ENCODE measurements around the gene MAP1LC3B.

MAP1LC3B gene

DNA sequence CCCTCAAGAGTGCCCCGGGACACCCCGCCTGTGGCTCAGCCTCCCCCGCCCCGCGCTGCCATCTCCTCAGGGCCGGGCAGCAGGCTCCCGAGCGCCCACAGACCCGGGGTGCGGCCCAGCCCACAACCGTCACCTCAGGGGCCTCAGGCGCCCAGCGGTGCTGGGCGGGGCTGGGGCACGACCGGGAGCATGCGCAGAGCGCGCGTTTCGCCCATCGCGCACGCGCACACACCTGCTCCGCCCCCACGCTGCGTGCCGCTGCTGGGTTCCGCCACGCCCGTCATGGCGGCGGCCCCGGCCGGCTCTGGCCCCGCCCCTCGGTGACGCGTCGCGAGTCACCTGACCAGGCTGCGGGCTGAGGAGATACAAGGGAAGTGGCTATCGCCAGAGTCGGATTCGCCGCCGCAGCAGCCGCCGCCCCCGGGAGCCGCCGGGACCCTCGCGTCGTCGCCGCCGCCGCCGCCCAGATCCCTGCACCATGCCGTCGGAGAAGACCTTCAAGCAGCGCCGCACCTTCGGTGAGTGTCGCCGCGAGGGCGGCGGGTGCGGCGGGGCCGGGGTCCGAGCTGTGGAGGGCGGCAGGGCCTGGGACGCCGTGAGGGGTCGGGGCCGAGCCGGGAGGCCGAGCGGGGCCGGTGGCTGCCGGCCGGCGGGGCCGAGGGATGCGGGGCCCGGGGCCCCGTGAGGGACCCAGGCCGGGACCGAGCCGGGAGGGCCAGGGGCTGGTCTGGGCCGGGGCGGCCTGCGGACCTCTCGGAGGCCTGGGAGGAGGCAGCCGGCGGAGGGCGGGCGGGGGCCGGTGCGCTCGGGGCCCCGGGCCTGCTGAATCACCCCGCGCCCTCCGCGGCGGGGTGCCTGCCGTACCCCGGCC lies at the start of gene MAP1LC3B:
MAP1LC3B (plus strand) TSS at position 387 of the 871 bp plus-strand sequence; CDS start at position 479, 92 bp downstream.
- DNase-seq: peak; percentile 96

DNA sequence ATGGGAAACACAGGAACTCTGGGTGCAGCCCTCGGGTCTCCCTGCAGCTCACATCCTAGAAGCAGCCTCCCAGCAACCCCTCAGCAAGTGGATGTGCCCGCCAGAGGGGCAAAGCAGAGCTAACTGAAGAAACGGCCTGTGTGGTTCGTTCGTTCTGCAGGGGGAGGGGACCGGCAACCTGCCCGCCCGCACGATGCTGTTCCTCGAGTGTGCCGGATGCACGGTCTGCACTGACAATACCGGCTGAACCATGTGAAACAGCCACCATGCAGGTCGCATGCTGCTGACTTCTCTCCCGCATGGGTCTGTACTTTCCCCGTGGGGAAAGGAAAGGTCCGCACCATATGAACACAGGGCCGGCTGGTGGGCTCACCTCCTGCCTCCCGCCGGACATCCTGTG lies 49.6 kb upstream of the MAP1LC3B start:
- no peak for DNase-seq

DNA sequence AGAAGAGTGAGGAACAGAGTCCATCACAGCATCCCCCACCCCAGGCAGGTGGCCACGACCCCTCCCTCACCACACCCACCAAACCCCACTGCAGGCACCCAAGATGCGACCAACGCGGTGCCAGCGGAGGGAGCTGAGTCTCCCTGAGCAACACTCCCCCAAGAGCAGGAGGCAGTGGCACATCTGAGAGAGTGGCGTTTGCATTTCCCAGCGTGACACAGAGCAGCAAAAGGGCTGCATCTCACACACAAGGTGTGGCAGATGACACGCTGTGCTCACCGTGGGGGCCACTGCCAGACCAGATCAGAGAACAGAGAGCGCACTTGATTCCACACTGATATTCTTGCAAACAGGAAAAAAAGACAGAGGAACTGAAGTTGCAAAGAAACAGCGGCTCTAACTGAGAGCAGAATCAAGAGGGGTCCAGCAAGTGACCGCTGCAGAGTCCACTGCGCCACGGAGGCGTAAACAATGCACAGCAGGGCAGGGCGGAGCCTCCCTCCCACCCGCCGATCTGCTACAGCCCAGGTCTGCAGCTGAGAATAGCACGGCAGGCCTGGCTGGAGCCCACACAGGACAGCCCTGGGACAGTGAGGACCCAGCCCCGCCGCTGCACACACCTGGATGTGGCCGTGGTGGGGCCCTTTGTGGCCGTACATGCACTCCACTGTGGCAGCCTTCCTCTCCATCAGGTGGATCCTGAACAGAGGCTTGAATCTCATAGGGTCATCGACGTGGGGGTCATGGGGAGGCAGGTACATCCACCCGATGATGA lies 49.0 kb upstream of the MAP1LC3B start:
- no peak for DNase-seq

DNA sequence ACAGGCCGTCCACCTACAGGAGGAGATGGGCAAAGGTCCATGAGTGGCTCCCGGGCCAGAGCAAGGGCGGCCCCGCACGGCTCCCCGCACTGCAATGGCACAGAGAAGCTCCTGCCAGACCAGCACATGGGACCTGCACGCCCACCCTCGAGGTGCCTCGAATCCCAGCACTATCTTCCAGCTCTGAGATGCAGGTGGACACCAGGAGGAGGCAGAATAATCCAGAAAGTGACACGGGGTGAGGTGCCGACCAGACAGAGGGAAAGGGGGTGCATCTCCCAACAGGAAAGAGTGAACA lies 48.4 kb upstream of the MAP1LC3B start:
- no peak for DNase-seq

DNA sequence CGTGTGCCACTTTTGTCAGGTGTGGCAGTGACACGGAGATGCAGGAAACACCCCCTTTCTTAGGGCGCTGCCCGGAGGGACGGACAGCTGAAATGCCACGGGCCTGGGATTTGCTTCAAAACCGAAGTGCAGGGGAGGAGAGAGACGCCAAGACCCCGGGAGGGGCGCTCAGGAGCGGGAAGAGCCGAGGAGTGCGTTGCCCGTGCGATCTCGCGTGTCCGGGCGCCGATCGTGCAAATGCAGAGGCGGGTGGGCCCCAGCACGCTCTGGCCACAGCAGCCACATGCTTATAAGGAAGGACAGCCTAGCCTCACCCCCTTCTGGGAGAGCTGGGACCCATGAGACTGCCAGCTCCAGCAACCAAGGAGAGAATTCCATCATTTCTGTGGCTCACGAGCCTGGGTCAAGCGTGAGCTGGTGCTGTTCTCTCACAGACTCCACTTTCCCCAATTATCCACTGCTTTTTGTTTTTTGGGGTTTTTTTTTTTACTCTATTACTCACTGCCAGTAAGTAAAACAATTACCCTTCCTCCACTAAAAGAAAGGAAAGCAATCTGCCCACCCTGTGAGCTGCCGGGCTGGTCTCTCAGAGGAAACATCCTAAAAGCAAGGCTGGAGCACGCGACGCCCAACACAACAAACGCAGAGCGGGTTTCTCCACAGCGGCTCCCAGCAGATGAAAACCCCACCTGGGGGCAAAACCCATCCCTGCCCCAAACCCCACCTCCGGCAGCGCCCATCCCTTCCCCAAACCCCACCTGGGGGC lies 47.8 kb upstream of the MAP1LC3B start:
- DNase-seq: no peak

DNA sequence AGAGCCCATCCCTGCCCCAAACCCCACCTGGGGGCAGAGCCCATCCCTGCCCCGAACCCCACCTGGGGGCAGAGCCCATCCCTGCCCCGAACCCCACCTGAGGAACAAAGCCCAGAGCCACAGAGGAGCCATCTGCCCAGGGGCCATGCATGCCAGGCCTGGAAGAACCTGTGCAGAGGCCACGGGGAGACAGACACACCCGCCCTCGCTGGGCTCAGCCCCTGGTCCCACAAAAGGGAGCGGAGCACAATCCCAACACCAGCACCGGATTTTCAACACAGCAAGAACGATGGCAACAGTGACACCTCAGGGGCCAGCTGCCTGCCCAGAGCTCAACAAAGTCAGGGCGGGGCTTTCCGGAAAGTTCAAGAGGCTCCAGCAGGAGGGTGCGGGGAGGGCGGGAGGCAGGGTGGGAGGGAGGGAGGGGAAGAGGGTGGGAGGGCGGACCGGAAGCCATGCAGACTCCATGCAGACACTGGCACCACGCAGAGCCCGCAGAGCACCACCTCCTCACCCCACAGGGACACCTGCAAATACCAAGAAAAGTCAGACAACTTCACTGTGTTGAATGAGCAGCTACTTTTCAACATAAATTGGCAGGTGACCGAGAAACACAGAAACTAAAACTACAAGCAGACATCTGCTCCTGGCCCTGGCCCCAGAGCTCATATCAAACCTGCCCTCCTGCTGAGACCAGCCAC lies 47.1 kb upstream of the MAP1LC3B start:
- peak; percentile 64 for DNase-seq

DNA sequence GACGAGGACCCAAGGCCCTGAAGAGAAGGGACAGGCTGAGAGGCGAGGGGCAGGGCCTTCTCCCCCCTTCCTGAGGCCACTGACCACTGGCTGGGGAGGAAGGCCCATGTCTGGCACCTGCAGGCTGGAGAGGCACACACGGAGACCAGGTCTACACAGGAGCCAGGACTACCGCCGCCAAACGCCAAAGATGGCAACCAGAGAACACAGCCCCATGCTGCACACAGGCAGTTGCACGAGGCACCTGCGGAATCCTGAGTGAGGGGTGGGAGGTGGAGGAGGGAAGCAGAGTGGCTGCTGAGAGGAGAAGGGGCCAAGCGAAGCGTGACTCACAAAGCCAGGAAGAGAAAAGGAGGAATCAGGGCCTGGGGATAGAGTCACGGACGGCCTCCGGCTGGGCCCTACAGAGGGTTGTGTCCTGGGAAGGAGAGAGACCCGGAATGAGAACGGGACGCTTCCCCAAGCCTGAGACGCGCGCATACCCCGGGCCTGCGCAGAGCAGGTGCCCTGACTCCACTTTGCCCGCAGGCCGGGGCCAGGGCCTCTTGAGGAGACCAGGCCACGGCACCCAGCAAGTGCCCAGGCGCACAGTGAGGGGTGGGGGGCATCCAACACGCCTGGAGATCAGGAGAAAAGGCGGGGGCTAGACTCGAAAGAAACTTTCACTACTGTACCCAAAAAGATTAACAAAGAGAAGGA lies 46.3 kb upstream of the MAP1LC3B start:
- DNase-seq: no peak

DNA sequence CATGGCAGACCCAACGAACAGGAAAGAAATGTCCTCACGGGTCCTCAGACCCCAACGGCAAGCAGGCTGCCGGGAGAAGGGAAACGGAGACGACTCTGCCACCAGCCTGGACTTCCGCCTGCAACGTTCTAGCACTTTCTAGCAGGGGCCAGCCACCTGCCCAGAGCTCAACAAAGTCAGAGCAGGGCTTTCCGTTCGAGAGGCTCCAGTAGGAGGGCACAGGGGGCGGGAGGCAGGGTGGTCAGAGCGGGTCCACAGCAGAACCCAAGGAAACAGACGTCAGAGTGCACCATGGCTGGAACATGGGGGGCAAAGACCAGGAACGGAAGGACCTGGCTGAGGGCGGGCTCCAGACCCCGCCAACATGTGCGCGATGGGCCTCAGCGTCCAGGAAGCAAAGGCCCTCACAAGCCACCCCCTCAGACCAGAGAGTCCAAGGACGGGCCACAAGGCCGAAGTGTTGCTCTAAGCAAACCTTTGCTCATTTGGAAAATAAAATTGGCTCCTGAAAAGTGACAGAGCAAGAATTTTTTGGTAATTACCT lies 45.5 kb upstream of the MAP1LC3B start:
- no peak for DNase-seq

DNA sequence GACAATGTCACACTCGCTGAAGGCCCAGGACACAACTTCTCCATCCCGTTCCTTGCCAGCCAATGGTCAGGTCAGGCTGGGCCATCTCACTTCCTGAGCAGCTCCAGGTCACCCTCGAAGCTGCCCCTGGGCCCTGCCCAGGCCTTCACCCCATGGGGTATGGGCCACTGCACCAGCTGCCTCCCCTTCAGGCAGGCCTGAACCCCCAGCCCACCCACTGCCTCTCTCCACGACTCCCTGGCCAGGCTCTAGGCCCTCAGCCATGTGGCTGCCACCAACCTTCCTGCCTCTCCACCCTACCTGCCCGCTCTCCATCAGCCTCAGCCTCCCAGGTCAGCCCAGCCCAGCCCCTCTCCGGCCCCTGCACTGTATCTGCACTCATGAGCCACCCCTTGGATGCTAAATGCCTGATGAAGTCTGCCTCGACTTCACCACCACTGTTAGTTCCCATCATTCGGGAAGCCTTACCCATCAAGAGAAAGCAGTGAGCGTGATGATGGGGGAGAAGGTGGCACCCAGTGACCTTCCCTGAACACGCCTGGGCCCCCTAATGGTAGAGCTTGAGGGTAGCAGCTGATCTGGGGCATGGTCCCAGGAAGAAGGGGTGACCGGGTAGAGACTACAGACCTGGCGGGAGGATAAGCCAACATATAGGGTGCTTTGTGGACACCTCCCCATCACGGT lies 44.1 kb upstream of the MAP1LC3B start:
- DNase-seq: no peak

DNA sequence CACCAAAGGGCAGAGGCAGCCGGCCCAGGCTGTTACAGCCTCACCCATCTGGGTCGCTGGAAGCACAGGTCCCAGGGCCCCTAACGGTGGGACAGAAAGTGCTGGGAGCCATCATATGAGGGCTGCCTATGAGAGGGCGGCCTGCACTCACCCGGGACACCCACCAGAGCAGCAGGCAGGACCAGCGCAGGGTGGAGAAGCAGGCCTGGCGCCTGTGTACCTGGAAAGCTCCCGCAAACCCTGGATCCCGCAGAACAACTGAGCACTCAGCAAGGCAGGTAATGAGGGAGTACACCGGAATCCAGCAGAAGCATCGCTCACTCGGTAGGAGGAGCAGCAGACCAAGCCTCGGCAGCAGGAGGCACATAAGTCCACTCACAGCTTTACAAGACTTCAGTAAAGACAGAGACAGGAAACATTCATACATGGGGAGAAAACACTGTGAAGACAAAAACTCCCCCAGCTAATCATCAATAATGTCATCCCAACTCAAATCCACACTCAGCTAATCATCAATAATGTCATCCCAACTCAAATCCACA lies 43.4 kb upstream of the MAP1LC3B start:
- DNase-seq: no peak

DNA sequence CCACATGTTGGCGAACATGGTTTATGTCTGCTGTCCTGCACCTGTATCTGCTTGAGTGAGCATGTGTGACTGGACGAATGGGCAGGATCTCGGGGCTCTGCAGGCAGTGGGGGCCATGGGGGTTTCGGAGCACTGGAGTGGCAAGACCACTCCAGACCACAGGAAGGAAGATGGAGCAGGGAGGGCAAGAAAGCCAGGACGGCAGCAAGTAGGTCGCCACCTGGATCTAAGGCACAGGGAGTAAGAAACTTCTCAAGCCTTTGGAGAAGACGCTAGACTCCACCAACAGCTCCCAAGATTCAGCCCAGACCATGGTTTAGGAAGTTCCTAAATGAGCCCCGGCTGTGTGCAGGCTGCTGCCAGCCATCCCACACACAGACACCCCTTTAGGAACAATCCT lies 42.1 kb upstream of the MAP1LC3B start:
- no peak for DNase-seq

DNA sequence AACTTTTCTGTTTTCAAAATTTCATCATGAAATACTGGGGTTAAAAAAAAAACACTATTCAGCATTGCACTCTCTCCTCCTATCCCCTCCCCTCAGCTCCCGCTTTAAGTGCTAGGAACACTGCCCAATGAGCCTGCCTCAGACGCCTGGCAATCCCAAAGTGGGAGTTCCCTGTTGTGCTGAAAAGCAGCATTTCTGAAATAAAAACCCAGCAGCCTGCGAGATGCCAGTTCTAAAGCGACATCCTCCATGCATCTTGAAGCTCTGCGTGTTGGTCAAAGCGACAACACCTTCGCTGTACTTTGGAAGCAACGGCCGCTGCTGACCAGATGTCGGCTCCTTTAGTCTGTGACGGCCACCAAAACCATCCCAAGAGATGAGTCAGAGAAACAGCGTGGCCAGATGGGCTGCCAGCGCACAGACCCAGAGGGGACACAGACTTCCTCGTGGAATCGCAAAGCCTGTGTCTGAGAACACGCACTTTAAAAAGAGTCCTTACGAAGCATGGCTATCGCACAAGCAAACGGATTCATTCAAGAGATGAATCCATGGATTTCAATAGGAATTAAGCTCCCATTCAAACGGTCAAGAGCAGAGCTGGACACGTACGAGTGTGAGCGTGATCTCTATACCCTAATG lies 41.3 kb upstream of the MAP1LC3B start:
- DNase-seq: no peak

DNA sequence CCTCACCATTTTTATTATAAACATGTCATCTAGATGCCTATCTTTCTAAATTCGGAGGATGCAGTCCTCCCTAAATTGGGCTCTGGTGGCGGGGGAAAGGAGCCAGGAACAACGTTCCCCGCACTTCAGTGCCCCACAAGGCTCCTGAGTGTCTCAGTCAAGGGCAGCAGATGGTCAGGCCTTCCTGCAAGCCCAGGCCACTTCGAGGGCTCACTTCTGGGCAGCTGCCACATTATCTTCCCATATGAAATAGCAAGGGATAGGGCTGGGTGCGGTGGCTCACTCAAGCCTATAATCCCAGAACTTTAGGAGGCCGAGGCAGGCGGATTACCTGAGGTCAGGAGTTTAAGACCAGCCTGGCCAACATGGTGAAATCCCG lies 40.8 kb upstream of the MAP1LC3B start:
- DNase-seq: no peak

DNA sequence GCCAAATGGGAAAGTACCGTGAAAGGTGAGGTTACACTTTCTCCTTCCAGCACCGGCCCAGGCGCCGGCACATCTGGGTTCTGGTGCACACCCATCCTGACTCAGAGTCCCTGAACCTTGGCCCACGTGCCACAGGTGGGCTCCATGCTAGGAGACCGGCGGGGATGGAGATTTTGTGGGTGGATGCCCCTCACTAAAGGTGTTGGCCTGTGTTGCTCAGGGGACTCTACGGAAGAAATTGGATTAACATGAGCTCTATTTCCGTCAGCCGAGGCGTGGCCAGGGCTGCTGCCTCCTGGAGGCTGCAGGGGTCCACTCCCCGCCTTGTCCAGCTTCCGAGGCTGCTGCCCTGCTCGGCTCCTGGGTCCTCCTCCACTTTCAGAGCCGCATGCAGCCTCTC lies 39.3 kb upstream of the MAP1LC3B start:
- no peak for DNase-seq

DNA sequence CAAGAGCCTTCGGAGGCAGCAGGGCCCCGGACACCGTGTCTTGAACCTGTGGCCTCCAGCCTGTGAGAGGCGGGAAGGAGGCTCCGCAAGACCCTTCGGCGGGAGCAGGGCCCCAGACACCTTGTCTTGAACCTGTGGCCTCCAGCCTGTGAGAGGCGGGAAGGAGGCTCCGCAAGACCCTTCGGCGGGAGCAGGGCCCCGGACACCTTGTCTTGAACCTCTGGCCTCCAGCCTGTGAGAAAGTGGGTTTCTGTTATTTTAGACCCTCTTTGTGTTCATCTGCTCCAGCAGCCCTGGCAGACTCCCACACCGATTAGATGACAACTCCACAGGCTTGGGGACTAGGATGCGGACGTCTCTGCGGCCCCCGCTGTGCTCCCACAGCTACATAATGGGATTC lies 38.5 kb upstream of the MAP1LC3B start:
- DNase-seq: no peak

DNA sequence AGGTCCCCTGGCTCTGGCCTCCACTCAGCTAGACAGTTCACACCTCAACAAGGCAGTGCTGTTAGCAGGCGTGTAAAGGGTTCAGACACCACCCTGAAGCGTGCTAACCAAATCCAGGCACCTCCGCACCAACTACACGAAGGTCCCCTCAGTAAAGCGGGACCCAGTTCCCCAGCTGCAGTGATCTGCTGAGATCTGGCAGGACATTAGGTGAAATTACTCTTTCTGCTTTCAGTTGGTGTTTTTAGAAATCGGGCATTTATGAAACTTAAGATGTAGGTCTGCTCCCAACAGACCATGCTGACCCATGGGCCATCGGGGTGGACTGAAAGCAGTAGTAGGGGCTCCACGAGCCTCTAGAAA lies 35.7 kb upstream of the MAP1LC3B start:
- no peak for DNase-seq

DNA sequence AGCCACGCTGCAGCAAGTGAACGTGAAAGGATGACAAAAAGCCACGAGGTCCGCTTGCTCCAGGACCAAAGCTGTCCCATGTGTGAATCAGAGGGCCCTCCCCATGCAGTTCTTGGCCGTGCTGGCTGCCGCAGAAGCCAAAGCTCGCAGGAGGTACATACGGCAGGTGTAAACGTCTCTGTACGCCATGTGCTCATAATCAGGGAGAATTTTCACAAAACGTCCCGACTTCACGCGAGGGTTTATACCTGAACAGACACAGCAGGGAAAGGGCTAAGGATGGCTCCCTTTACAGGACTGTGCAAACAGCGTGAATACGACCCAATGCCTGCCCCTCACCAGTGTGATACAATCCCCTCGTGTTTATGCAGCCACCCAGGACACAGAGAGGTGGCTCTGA lies 33.9 kb upstream of the MAP1LC3B start:
- DNase-seq: no peak

DNA sequence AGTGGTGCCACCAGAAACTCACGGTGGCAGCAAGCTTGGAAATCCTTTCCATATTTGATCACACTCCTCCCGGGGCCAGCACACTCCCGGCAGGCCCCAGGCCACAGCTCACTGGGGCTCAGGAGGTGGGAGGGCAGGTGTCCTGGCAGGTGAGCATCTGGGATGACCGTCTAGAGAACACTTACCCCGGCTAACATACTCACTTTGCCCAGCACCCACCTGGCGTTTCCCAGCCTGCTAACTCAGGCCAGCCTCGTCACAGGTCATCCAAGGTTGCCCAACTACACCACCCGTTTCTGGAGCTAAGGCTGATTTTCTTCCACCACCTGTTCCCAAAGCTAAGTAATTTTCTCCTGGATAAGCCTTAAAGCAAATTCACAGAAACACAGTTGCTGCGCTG lies 33.4 kb upstream of the MAP1LC3B start:
- DNase-seq: no peak

DNA sequence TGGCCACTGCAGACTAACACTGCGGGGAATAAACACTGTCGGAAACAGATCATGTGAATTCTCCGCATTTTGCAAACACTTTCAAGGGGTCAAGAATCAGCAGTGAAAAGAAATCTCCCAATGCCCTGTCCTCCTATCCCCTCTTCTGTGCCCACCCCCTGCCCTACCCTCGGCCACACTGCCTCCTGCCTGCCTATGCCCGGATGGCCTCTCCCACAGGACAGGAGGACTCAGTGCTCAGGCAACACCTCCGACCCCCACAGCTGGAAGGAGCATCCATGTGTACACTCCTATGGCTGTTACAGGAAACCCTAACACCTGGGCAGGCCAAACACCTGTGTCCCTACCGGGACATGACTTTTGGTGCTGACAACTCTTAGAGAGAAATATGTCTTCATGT lies 33.0 kb upstream of the MAP1LC3B start:
- DNase-seq: no peak

DNA sequence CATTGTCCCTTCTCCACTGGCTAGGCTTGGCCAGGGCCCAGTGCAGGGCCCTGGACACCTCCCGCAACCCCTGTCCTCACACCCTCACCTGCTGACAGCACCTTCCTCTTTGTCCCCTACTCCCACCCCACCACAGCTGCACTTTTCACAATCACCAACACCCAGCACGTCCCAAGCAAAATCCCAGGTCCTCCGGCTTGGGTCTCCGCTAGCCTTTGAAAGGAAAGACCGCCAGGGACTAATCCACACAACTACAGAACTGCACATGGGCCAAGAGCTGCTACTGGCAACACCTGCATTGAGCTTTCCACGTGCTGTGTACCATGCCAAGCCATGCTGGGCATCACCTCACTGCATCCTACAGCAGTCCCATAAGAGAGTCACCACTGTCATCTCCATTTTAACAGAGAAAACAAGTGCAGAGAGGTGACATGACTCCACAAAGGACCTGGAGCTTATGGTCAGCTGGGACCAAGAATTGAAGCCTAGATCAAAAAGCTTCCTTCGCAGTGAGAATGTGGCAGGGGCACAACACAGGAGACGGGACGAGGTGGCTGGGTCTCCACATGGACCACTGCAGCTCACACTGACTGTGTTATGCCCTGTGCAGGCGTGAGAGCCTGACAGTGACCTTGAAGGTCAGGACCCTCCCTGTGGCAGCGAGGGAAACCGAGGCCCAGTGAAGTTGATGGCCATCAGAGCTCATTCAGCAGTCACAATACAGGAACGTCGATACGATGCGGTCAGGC lies 31.1 kb upstream of the MAP1LC3B start:
- no peak for DNase-seq
